HepG2 (cell line): Measurements from ENCODE around the gene CABLES2. TPM values are rescaled to one million over a fixed set of nuclear protein-coding genes. Genes with fewer than 3 reads are reported as not detected.

ENCODE experiments used
- ATM ChIP-seq: fragments of 450-650 bp; IDR thresholded peaks from 2 replicates; pipeline ENCODE4 v1.7.1; 2017; ENCODE audit warnings: mild to moderate bottlenecking, borderline replicate concordance
- CAMTA2 ChIP-seq: sonication (generic); formaldehyde crosslinking; IDR thresholded peaks from 2 replicates; pipeline ENCODE4 v1.4.0; 2020; ENCODE audit warnings: mild to moderate bottlenecking, missing genetic modification reagents, borderline replicate concordance
- CENPX ChIP-seq: sonication (generic); formaldehyde crosslinking; IDR thresholded peaks from 2 replicates; pipeline ENCODE4 v1.9.0; 2021; ENCODE audit warnings: mild to moderate bottlenecking, missing genetic modification reagents, moderate library complexity
- FOXA3 ChIP-seq: IDR thresholded peaks from 2 replicates; pipeline ENCODE4 v1.6.1; 2016; ENCODE audit warnings: missing genetic modification reagents, missing compliant biosample characterization
- HDAC1 ChIP-seq: sonication (generic); formaldehyde crosslinking; IDR thresholded peaks from 2 replicates; pipeline ENCODE4 v1.5.1; 2020; ENCODE audit warnings: mild to moderate bottlenecking, missing genetic modification reagents
- JUND ChIP-seq: sonication (generic); formaldehyde crosslinking; IDR thresholded peaks from 2 replicates; pipeline ENCODE4 v1.8.0; 2022; ENCODE audit warnings: mild to moderate bottlenecking, missing genetic modification reagents
- LCORL ChIP-seq, 2 experiments: fragments of 450-650 bp in 1 of 2; sonication (generic) in 1 of 2; formaldehyde crosslinking in 1 of 2; IDR thresholded peaks; 2 replicates each; pipeline versions ENCODE4 v1.5.0 to v1.6.1; 2017 to 2020; ENCODE audit warnings: antibody characterized with exemption in 1 of 2, missing genetic modification reagents in 1 of 2
- RARA ChIP-seq: IDR thresholded peaks from 2 replicates; pipeline ENCODE4 v1.6.1; 2016; ENCODE audit warnings: missing genetic modification reagents, missing compliant biosample characterization
- RBFOX2 ChIP-seq: fragments of 200-400 bp; formaldehyde crosslinking; IDR thresholded peaks from 2 replicates; pipeline ENCODE4 v1.6.1; 2017; ENCODE audit warnings: low read depth, mild to moderate bottlenecking, low read length
- RBM39 ChIP-seq: fragments of 200-400 bp; formaldehyde crosslinking; IDR thresholded peaks from one replicate; pipeline ENCODE4 v1.6.1; 2018; ENCODE audit warnings: antibody characterized with exemption, mild to moderate bottlenecking, low read depth, low read length; ENCODE audit not compliant: poor library complexity, severe bottlenecking
- SIX1 ChIP-seq: sonication (generic); formaldehyde crosslinking; IDR thresholded peaks from 2 replicates; pipeline ENCODE4 v1.4.0; 2020; ENCODE audit warnings: missing genetic modification reagents, borderline replicate concordance
- SRSF9 ChIP-seq: fragments of 200-400 bp; formaldehyde crosslinking; IDR thresholded peaks from 2 replicates; pipeline ENCODE4 v1.6.1; 2018; ENCODE audit warnings: borderline replicate concordance, mild to moderate bottlenecking, low read depth, low read length; ENCODE audit not compliant: insufficient read depth, poor library complexity, severe bottlenecking
- ZBTB20 ChIP-seq: sonication (generic); formaldehyde crosslinking; IDR thresholded peaks from 2 replicates; pipeline ENCODE4 v1.8.1; 2023; ENCODE audit warnings: missing genetic modification reagents, low read depth, mild to moderate bottlenecking, borderline replicate concordance
- ZIK1 ChIP-seq: sonication (generic); formaldehyde crosslinking; IDR thresholded peaks from 2 replicates; pipeline ENCODE4 v1.5.0; 2020; ENCODE audit warnings: mild to moderate bottlenecking, low read depth, missing genetic modification reagents, borderline replicate concordance
- ZNF530 ChIP-seq: sonication (generic); formaldehyde crosslinking; IDR thresholded peaks from 2 replicates; pipeline ENCODE4 v1.5.0; 2020; ENCODE audit warnings: low read depth, mild to moderate bottlenecking, missing genetic modification reagents
- ZNF556 ChIP-seq: sonication (generic); formaldehyde crosslinking; IDR thresholded peaks from 2 replicates; pipeline ENCODE4 v1.4.0; 2020; ENCODE audit warnings: mild to moderate bottlenecking, missing genetic modification reagents, borderline replicate concordance
- ZNF567 ChIP-seq: sonication (generic); formaldehyde crosslinking; IDR thresholded peaks from 2 replicates; pipeline ENCODE4 v1.8.1; 2023; ENCODE audit warnings: mild to moderate bottlenecking, missing genetic modification reagents, borderline replicate concordance
- ZNF569 ChIP-seq: sonication (generic); formaldehyde crosslinking; IDR thresholded peaks from 2 replicates; pipeline ENCODE4 v1.5.0; 2020; ENCODE audit warnings: mild to moderate bottlenecking, missing genetic modification reagents, moderate library complexity, borderline replicate concordance
- ZNF572 ChIP-seq: sonication (generic); formaldehyde crosslinking; IDR thresholded peaks from 2 replicates; pipeline ENCODE4 v1.5.1; 2020; ENCODE audit warnings: mild to moderate bottlenecking, missing genetic modification reagents
- polyA plus RNA-seq, 8 experiments: library from polyadenylated mRNA; depleted of rRNA in 3 of 8; stranded (reverse) in 7 of 8; unstranded in 1 of 8; fragments of >200 nt; fragmentation: Illumina TruSeq in 4 of 8; extraction: Trizol in 4 of 8; gene quantifications; 2 replicates each; pipeline versions ENCODE4 v1.2.1 to v1.2.3, GENCODE V29; 2011 to 2016; ENCODE audit warnings: low read depth in 4 of 8, missing spikeins in 1 of 8, mixed read lengths in 1 of 8; ENCODE audit not compliant: insufficient read depth in 1 of 8
- total RNA-seq, 5 experiments: library from RNA; depleted of rRNA; stranded (reverse); fragments of >200 nt; fragmentation: Illumina TruSeq; extraction: Trizol; gene quantifications; 2 replicates each; pipeline ENCODE4 v1.2.3, GENCODE V29; 2016; ENCODE audit warnings: low read depth in 1 of 5
- TF ChIP-seq, protein P1 (sequence below): sonication (generic); formaldehyde crosslinking; IDR thresholded peaks from 2 replicates; pipeline ENCODE4 v1.4.0; 2020; ENCODE audit warnings: missing genetic modification reagents
- TF ChIP-seq, protein P2 (sequence below): sonication (generic); formaldehyde crosslinking; IDR thresholded peaks from 2 replicates; pipeline ENCODE4 v1.8.0; 2022; ENCODE audit warnings: mild to moderate bottlenecking, missing genetic modification reagents, borderline replicate concordance
- TF ChIP-seq, protein P3 (sequence below): sonication (generic); formaldehyde crosslinking; IDR thresholded peaks from 2 replicates; pipeline ENCODE4 v1.4.0; 2020; ENCODE audit warnings: mild to moderate bottlenecking, missing genetic modification reagents

Gene CABLES2
- total and polyA plus RNA-seq, 2 of the 13 experiments (the other 11 are each of a cell fraction or from before 2014, with no cell fraction given): 5.2 to 9.7 TPM

DNA sequence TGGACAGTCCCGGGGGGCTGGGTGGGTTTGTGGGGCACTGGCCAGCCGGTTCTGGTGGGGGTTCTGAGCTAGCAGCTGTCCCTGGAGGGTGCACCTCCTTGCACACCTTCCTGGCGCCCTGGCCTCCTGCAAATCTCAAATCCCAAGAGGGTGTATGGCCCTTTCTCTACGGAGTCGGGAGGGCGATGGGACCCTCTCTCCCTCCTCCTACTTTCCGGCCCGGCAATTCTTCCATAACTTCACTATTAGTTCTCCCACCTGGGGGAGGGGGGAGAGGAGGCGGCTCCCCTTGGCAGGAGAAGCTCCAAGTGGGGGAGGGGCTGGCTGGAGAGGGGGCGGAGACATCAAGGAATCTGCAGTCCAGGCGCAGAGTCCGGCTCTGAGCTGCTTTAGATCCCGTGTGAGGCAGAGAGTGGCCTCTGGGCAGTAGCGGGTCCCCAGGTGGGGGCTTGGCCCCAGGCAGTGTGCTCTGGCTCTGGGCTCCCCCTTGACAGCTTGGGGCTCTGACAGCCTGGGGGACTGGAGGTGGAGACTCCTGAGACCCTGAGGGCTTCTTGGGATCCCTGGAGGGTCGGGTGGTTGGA lies 38.6 kb downstream of the CABLES2 start (continued):
- no peak for TF ChIP-seq SIX1 (CRISPR knock-in tag)
- peak; percentile 62; the same call in 1 of the 2 replicates for TF ChIP-seq CAMTA2 (CRISPR knock-in tag)
- TF ChIP-seq JUND (CRISPR knock-in tag): 0 out of 2 replicates have a peak, but pooled peaks have one; percentile 5
- TF ChIP-seq RARA: peak; percentile 15; the same call in 1 of the 2 replicates
- no peak for TF ChIP-seq ATM
- TF ChIP-seq ZNF530 (CRISPR knock-in tag): no peak
- no peak for TF ChIP-seq ZIK1
- TF ChIP-seq LCORL (IDR thresholded peaks at IDR 0.05): no peak
- no peak; the same call in 1 of the 2 replicates for TF ChIP-seq LCORL (CRISPR knock-in tag; IDR thresholded peaks at IDR 0.05)
- TF ChIP-seq, protein P1, sequence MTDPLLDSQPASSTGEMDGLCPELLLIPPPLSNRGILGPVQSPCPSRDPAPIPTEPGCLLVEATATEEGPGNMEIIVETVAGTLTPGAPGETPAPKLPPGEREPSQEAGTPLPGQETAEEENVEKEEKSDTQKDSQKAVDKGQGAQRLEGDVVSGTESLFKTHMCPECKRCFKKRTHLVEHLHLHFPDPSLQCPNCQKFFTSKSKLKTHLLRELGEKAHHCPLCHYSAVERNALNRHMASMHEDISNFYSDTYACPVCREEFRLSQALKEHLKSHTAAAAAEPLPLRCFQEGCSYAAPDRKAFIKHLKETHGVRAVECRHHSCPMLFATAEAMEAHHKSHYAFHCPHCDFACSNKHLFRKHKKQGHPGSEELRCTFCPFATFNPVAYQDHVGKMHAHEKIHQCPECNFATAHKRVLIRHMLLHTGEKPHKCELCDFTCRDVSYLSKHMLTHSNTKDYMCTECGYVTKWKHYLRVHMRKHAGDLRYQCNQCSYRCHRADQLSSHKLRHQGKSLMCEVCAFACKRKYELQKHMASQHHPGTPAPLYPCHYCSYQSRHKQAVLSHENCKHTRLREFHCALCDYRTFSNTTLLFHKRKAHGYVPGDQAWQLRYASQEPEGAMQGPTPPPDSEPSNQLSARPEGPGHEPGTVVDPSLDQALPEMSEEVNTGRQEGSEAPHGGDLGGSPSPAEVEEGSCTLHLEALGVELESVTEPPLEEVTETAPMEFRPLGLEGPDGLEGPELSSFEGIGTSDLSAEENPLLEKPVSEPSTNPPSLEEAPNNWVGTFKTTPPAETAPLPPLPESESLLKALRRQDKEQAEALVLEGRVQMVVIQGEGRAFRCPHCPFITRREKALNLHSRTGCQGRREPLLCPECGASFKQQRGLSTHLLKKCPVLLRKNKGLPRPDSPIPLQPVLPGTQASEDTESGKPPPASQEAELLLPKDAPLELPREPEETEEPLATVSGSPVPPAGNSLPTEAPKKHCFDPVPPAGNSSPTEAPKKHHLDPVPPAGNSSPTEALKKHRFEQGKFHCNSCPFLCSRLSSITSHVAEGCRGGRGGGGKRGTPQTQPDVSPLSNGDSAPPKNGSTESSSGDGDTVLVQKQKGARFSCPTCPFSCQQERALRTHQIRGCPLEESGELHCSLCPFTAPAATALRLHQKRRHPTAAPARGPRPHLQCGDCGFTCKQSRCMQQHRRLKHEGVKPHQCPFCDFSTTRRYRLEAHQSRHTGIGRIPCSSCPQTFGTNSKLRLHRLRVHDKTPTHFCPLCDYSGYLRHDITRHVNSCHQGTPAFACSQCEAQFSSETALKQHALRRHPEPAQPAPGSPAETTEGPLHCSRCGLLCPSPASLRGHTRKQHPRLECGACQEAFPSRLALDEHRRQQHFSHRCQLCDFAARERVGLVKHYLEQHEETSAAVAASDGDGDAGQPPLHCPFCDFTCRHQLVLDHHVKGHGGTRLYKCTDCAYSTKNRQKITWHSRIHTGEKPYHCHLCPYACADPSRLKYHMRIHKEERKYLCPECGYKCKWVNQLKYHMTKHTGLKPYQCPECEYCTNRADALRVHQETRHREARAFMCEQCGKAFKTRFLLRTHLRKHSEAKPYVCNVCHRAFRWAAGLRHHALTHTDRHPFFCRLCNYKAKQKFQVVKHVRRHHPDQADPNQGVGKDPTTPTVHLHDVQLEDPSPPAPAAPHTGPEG (CRISPR knock-in tag): no peak; the same call in 1 of the 2 replicates
- TF ChIP-seq HDAC1 (CRISPR knock-in tag): peak; percentile 6; the same call in 1 of the 2 replicates
- TF ChIP-seq, protein P2, sequence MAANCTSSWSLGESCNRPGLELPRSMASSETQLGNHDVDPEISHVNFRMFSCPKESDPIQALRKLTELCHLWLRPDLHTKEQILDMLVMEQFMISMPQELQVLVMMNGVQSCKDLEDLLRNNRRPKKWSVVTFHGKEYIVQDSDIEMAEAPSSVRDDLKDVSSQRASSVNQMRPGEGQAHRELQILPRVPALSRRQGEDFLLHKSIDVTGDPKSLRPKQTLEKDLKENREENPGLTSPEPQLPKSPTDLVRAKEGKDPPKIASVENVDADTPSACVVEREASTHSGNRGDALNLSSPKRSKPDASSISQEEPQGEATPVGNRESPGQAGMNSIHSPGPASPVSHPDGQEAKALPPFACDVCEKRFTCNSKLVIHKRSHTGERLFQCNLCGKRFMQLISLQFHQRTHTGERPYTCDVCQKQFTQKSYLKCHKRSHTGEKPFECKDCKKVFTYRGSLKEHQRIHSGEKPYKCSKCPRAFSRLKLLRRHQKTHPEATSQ (CRISPR knock-in tag): no peak
- no peak; the same call in 1 of the 2 replicates for TF ChIP-seq ZNF567 (CRISPR knock-in tag)
- no peak for TF ChIP-seq ZNF572 (CRISPR knock-in tag)
- TF ChIP-seq, protein P3, sequence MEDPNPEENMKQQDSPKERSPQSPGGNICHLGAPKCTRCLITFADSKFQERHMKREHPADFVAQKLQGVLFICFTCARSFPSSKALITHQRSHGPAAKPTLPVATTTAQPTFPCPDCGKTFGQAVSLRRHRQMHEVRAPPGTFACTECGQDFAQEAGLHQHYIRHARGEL (CRISPR knock-in tag): 0 out of 2 replicates have a peak, but pooled peaks have one; percentile 13
- TF ChIP-seq FOXA3 (CRISPR knock-in tag): peak; percentile 36; the same call in 1 of the 2 replicates
- TF ChIP-seq RBFOX2: no peak
- TF ChIP-seq RBM39: peak; percentile 58
- no peak for TF ChIP-seq ZNF556
- no peak for TF ChIP-seq ZNF569 (CRISPR knock-in tag)
- peak; percentile 30; the same call in 1 of the 2 replicates for TF ChIP-seq ZBTB20 (CRISPR knock-in tag)
- TF ChIP-seq CENPX: no peak
- TF ChIP-seq SRSF9: no peak
